ENCODE measurements around the gene PUS1. TPM values are rescaled to one million over a fixed set of nuclear protein-coding genes. Genes with fewer than 3 reads are reported as not detected.

The PUS1 gene
- 50.2 to 72.0 TPM (median 66.5 TPM) in 5 replicates for total RNA-seq (2022; extraction: Qiagen RNA extraction)

DNA sequence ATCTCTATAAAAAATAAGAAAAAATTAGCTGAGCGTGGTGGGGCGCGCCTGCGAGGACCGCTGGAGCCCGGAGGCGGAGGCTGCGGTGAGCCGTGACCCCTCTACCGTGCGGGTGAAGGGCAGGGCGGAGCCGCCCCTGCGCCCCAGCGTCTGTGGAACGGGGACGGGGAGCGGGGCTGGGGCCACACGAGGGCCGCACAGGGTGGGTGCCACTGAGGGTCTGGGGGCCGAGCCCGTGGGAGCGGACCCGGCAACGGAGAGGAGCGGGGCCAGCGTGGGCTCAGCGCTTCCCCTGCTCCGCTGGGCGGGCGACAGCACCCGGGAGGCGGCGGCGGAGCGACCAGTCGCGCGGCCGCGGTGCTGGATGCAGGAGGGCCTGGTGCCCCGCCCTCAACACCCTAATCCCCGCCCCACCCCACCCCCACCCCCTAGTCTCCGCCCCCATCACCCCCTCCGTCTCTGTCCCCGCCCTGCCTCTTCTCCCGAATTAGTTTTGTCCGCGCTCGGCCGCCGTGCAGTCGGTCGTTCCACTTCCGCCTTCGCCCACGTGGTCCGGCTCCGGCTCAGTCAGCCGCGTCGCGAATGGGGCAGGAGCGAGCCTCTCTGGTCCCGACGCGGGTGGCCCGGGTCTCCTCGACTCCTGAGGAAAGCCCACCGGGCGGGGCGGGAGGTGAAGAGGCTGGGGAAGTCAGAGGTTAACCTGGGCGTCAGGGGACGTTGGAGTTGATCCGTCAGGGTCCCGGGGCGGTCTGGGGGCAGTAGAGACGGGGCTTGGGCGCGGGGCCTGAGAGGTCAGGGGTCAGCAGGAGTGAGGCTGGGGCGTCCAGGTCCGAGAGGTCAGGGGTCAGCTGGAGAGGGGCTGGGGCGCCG is at the start of gene PUS1:
Gene PUS1, plus strand, starts transcription at position 566 of the 870 bp plus-strand sequence. CDS start 447 bp downstream, outside the sequence.

DNA sequence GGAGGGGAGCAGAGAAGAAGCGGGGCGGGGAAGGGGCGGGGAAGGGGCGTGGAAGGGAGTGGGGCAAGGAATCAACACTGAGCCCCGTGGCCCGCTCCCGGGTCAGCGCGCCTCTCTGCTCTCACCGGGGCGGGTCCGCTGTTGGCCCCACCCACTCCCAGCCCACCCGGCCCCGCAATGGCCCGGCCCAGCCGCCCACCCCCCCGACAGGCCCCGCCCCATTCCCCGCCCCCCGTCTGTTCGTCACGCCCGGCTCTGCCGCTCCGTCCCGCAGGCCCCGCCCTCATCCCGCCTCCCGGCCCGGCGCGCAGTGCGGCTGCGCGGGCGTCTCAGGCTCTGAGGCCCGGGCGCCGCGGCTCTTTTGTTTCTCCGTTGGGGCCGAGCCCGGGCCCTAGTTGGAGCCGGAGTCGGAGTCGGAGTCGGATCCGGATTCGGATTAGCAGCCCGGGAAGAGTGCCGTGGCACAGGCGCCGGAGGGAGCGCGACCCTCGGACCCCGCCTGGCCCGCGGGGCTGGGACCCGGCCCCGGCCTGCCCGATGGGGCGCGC is 34.7 kb upstream of the PUS1 start, which contains the start of gene ULK1:
Gene ULK1, plus strand, starts transcription at position 310 of the 548 bp plus-strand sequence. CDS start 380 bp downstream, outside the sequence.

DNA sequence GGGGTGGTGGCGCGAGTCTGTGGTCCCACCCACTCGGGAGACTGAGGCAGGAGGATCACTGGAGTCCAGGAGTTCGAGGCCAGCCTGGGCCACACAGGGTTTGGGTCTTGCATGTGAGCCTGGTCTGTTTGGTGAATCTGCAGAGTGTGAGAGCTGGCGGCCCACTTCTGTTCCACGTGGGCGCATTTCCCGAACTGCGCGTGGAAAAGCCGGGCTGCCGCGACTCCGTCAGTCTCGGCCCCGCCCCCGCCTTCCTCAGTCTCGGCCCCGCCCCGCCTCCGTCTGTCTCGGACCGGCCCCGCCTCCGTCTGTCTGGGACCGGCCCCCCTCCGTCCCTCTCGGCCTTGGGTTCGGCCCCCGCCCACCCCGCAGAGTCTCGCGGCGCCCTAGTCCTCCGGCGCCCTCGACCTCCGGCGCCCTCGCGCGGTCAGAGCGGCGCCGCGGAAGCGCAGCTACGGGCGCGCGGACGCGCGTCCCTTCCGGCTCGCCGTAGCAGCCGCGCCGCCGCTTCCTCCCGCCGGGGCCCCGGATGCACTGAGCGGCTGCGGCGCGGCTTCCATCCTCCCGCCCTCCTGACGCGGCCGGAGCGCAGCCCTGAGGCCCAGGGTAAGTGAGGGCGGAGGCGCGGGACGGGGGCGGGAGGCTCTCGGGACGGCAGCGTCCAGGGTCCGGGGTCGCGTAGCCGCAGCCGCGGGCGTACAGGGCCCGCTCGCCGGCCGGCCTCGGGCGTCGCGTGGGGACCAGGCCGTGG is 20.5 kb downstream of the PUS1 start, which contains the start of gene EP400:
Gene EP400, plus strand, starts transcription at position 512 of the 751 bp plus-strand sequence. CDS start 10,678 bp downstream, outside the sequence.

Other genes starting within 250 kb of the PUS1 start
- 25.7 to 34.9 TPM (median 32.0 TPM) in 5 replicates for gene SFSWAP, start 218.2 kb upstream of the PUS1 start, total RNA-seq (2022; extraction: Qiagen RNA extraction)
- gene MMP17, start 100.9 kb upstream of the PUS1 start, total RNA-seq (2022; extraction: Qiagen RNA extraction): 6.5 to 12.1 TPM (median 11.2 TPM) in 5 replicates
- gene ULK1, start 34.7 kb upstream of the PUS1 start, total RNA-seq (2022; extraction: Qiagen RNA extraction): 13.9 to 28.7 TPM (median 27.1 TPM) in 5 replicates
- 17.7 to 28.7 TPM (median 27.4 TPM) in 5 replicates for gene EP400, start 20.7 kb downstream of the PUS1 start, total RNA-seq (2022; extraction: Qiagen RNA extraction)
- gene DDX51, start 215.0 kb downstream of the PUS1 start, total RNA-seq (2022; extraction: Qiagen RNA extraction): 18.8 to 27.9 TPM (median 25.7 TPM) in 5 replicates
- gene NOC4L, start 215.2 kb downstream of the PUS1 start, total RNA-seq (2022; extraction: Qiagen RNA extraction): 36.5 to 66.2 TPM (median 63.7 TPM) in 5 replicates

All from A549 treated with dexamethasone at 1 μM for 4 hours (cell line).